Activated CD4-positive, alpha-beta T cell treated with anti-CD3 and anti-CD28 coated beads, Interleukin-2, amount 50 U/mL, for 16 hours (primary cell): Measurements from ENCODE around the gene OBSCN.

Source experiments
- DNase-seq: peaks from one replicate; pipeline ENCODE4 v3.0.0-alpha.2; 2020

The OBSCN gene

GRCh38 chr1:228407106-228408040, 199.5 kb downstream of the OBSCN start:
- DNase-seq = no peak

- no peak for DNase-seq
Observed at GRCh38 chr1:228408041-228408868, 200.4 kb downstream of the OBSCN start.

- no peak for DNase-seq
Observed at GRCh38 chr1:228408869-228409805, 201.3 kb downstream of the OBSCN start.

DNA sequence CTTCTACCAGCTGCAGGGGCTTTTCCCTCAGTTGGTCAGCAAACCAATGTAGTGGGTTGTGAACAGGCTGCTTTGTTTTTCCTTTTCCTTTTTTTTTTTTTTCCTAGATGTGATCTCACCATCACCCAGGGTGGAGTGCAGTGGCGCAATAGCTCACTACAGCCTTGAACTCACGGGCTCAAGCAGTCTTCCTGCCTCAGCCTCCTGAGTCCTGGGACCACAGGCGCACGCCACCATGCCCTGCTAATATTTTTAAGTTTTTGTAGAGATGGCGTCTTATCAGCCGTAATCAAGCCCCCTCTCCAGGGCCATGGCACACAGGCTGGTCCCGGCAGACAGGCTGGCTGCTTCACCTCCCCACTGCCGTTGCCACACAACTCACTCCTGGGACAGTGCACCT, 202.2 kb downstream of the OBSCN start:
- no peak for DNase-seq

- DNase-seq = no peak
Observed at GRCh38 chr1:228410671-228411070, 202.8 kb downstream of the OBSCN start.

DNA sequence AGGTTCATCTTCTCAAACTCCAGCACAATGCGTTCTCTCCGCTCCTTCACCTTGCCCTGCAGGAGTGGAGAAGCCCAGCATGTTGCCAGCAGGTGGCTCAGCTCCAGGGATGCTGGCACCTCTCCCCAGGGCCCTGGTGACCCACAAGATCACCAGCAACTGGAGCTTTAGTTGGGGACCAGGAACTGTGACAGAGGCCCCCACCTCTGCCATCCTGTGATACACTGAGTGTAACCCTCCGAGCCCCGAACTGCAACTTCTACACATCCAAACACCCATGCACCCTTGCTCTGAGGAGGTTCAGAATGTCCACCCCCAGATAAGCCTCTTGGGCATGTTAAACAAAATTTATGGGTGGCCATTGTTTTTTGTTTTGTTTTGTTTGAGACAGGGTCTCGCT, 203.3 kb downstream of the OBSCN start:
- no peak for DNase-seq

DNA sequence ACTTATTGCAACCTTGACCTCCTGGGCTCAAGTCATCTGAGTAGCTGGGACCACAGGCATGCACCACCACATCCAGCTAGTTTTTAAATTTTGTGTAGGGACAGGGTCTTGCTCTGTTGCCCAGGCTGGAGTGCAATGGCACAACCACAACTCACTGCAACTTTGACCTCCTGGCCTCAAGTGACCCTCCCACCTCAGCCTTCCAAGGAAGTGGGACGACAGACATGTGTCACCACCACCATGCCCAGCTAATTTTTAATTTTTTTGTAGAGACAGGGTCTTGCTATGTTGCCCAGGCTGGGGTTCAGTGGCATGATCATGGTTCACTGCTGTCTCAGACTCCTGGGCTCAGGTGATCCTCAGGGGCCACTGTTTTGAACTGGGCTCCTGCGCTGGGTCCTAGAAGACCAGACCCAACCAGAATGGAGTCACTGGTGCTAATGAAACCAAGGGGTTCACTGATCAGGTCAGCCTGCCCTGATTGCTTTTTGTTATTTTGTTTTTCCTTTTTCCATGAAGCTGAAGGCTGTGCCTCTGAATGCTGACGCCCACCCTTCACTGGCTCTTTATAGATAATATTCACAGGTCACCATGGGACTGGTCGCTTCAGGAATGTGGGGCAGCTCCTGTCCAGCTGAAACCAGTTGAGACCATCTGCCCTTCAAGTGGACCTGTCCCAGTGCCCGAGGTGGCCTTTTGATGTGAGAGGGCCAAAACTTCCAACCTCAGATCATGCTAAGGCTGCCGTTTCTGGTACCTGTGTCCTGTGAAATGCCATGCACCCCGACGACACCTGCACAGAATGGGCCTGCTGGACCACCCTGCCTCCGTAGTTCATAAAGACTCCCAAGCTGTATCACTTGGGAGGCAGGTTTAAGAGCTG, 203.9 kb downstream of the OBSCN start:
- no peak for DNase-seq

- no peak for DNase-seq
Observed at GRCh38 chr1:228413241-228414010, 205.6 kb downstream of the OBSCN start.

GRCh38 chr1:228414511-228415211, 206.8 kb downstream of the OBSCN start:
- no peak for DNase-seq

GRCh38 chr1:228415221-228415620, 207.4 kb downstream of the OBSCN start:
- DNase-seq = no peak

DNA sequence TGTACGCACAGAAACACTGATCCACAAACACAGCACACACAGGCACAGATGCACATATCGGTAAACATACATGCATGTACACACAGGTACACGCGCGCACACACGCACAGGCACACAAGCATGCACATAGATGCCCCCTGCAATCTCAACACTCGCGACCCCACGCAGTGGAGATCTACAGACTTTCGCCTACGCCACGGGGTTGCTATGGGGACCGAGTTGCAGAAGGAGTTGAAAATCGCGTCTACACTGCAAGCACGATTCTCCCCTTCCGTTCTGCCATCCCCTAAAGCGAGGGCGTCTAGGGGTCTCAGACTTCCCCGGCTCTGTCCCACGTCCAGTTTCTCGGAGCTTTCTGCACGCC, 208.0 kb downstream of the OBSCN start:
- DNase-seq = no peak

- no peak for DNase-seq
Observed at GRCh38 chr1:228416217-228416933, 208.5 kb downstream of the OBSCN start, which contains the start of gene TRIM17. TRIM17 (minus strand) TSS chr1:228416861; CDS start chr1:228415072, 1,789 bp downstream.

DNA sequence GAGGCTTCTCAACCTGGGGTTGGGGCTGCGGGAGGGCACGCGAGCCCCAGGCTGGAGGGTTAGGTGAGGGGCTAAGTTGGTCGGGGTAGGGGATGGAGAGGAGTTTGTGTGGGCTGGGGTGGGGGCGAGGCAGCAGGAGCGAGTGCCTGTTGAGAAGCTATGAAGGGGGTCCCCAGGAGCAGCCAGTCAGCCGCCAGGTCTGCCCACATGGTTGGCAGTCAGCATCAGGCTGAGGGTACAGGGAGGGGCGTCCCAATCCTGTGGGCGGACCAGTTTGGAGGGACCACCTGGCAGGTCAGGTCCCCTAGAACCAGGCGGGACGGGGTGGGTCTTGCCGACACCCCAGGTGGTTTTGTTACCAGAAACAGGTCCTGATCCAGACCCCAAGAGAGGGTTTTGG, 209.2 kb downstream of the OBSCN start:
- no peak for DNase-seq

- DNase-seq = no peak
Observed at GRCh38 chr1:228417483-228418203, 209.8 kb downstream of the OBSCN start.

DNA sequence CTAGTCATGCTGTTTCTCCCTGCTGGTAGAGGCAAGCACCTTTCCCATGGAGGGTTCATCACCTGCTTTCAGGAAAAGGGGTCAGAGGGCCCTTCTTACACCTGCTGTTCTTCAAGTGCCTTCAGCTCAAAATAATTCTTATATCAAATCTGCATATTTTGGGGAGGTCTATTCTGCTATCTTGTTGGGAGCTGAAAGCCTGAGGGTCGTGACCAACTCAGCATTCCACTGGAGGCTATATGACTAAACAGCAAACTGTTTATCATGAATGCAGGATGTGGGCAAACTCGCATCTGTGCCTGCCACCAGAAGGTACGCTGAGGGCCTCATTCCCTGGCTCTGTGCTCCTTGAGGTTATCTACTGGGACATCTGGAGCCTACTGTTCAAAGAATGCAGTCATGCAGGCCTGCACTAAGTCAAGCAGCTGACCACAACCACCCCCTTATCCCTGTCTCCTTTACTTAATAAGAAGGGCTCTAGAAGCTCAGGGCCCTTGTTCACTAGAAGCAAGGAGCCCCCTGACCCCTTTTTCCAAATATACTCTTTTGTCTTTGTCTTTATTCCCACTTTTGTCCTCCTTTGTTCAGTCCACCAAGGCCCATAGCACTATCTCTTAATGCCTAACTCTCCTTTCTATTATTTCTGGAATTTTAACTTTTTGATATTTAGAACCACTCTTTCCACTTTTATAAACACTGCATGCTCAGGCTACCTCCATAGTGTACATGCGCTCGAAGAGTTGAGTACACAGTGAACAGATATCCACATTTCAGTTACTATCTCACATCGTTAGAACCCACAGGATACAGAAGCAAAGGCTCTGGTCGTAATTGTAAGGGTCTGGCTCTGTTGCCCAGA, 213.4 kb downstream of the OBSCN start:
- no peak for DNase-seq

DNA sequence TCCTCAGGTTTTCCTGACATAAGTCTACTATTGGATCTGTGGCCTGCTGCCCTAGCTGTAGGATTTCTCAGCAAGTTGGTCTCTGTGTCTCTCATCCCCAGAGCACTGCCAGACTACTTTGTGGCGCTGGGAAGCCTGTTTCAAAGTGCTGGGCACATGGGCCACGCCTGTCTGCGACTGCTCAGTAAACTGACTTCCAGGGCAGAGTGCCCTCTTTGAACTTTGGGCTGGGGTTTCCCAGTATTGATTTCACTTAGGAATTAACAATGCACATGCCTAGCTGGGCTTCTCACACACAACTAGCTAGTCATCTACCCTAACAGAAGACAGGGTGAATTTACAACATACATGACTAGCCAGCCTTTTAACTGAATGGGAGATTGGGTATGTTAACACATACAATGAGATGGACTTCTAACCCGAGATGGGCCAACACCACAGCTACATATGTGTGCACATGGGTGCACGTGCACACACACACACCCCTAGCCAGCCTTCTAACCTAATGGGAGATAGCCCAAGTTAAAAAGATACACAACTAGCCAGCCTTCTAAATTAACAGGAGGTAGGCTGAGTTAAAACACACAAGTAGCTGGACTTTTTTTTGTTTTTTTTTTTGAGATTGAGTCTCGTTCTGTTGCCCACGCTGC, 215.7 kb downstream of the OBSCN start:
- DNase-seq = no peak
